Measurements from ENCODE around the gene PRRX2. TPM values are rescaled to one million over a fixed set of nuclear protein-coding genes. Genes with fewer than 3 reads are reported as not detected.

Gene PRRX2
- total and polyA plus RNA-seq, 9 of the 15 experiments (the other 6 are each of a cell fraction or from before 2014, with no cell fraction given): 0.21 TPM; not detected in 8

DNA sequence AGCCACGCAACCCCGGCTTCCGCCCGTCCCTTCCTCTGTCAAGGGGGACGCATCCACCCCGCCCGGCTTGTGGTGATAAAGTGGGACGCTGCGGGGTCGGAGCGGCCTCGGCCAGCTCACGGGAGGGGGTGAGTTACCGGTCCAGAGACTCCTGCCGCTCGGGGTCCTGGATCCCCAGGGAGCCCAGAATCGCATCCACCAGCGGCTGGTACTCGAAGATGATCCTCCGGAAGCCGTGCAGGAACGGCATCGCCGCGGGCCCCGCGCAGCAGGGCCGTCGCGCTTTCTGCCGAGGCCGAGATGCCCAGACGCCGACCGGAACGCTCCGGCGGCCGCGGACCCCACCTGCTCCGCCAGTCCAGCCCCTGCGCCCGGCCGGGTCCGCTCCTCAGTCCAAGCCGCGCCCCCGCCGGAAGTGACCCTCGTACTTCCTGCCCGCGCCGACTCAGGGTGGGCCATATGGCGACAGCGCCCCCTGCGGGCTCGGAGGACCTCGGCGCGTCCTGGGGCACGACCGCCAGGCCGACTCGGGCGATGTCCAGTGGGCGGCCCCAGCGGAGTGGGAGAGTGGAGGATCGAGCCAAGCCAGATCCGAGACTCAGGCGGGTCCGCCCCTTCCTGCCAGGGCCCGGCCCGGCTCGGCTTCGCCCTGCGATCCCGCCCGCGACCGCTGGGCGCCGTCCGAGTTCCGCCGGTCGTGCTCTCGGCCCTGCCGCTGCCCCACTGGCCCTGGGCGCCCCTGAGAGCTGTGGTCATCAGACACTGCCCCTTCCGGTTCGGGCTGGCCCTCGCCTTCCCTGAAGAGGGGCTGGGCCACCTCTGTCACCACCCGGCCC lies 23.5 kb upstream of the PRRX2 start, which contains the start of gene ASB6 (continued):
- TF ChIP-seq CHD1 (IDR thresholded peaks at IDR 0.05; ENCODE audit: low read length) (no peak), ZNF224 (CRISPR knock-in tag; IDR thresholded peaks at IDR 0.05) (0 out of 2 replicates have a peak, but pooled peaks have one; percentile 76), DMBX1 (CRISPR knock-in tag; IDR thresholded peaks at IDR 0.05; ENCODE audit: borderline replicate concordance) (no peak), SMAD1 (IDR thresholded peaks at IDR 0.05; ENCODE audit: low read depth, low read length, partially characterized antibody) (no peak), MEIS2 (IDR thresholded peaks at IDR 0.05; ENCODE audit: partially characterized antibody) (peak; percentile 51), KDM2B (CRISPR knock-in tag; IDR thresholded peaks at IDR 0.05) (no peak), MYNN (IDR thresholded peaks at IDR 0.05) (peak; percentile 41; the same call in 1 of the 2 replicates), MYNN (CRISPR knock-in tag; IDR thresholded peaks at IDR 0.05) (no peak), NR1H2 (CRISPR knock-in tag; IDR thresholded peaks at IDR 0.05) (no peak), PHF20 (IDR thresholded peaks at IDR 0.05; ENCODE audit: partially characterized antibody) (peak; percentile 87), PTTG1 (tag; IDR thresholded peaks at IDR 0.05; ENCODE audit: low read depth) (no peak)
- TF ChIP-seq, protein P1, sequence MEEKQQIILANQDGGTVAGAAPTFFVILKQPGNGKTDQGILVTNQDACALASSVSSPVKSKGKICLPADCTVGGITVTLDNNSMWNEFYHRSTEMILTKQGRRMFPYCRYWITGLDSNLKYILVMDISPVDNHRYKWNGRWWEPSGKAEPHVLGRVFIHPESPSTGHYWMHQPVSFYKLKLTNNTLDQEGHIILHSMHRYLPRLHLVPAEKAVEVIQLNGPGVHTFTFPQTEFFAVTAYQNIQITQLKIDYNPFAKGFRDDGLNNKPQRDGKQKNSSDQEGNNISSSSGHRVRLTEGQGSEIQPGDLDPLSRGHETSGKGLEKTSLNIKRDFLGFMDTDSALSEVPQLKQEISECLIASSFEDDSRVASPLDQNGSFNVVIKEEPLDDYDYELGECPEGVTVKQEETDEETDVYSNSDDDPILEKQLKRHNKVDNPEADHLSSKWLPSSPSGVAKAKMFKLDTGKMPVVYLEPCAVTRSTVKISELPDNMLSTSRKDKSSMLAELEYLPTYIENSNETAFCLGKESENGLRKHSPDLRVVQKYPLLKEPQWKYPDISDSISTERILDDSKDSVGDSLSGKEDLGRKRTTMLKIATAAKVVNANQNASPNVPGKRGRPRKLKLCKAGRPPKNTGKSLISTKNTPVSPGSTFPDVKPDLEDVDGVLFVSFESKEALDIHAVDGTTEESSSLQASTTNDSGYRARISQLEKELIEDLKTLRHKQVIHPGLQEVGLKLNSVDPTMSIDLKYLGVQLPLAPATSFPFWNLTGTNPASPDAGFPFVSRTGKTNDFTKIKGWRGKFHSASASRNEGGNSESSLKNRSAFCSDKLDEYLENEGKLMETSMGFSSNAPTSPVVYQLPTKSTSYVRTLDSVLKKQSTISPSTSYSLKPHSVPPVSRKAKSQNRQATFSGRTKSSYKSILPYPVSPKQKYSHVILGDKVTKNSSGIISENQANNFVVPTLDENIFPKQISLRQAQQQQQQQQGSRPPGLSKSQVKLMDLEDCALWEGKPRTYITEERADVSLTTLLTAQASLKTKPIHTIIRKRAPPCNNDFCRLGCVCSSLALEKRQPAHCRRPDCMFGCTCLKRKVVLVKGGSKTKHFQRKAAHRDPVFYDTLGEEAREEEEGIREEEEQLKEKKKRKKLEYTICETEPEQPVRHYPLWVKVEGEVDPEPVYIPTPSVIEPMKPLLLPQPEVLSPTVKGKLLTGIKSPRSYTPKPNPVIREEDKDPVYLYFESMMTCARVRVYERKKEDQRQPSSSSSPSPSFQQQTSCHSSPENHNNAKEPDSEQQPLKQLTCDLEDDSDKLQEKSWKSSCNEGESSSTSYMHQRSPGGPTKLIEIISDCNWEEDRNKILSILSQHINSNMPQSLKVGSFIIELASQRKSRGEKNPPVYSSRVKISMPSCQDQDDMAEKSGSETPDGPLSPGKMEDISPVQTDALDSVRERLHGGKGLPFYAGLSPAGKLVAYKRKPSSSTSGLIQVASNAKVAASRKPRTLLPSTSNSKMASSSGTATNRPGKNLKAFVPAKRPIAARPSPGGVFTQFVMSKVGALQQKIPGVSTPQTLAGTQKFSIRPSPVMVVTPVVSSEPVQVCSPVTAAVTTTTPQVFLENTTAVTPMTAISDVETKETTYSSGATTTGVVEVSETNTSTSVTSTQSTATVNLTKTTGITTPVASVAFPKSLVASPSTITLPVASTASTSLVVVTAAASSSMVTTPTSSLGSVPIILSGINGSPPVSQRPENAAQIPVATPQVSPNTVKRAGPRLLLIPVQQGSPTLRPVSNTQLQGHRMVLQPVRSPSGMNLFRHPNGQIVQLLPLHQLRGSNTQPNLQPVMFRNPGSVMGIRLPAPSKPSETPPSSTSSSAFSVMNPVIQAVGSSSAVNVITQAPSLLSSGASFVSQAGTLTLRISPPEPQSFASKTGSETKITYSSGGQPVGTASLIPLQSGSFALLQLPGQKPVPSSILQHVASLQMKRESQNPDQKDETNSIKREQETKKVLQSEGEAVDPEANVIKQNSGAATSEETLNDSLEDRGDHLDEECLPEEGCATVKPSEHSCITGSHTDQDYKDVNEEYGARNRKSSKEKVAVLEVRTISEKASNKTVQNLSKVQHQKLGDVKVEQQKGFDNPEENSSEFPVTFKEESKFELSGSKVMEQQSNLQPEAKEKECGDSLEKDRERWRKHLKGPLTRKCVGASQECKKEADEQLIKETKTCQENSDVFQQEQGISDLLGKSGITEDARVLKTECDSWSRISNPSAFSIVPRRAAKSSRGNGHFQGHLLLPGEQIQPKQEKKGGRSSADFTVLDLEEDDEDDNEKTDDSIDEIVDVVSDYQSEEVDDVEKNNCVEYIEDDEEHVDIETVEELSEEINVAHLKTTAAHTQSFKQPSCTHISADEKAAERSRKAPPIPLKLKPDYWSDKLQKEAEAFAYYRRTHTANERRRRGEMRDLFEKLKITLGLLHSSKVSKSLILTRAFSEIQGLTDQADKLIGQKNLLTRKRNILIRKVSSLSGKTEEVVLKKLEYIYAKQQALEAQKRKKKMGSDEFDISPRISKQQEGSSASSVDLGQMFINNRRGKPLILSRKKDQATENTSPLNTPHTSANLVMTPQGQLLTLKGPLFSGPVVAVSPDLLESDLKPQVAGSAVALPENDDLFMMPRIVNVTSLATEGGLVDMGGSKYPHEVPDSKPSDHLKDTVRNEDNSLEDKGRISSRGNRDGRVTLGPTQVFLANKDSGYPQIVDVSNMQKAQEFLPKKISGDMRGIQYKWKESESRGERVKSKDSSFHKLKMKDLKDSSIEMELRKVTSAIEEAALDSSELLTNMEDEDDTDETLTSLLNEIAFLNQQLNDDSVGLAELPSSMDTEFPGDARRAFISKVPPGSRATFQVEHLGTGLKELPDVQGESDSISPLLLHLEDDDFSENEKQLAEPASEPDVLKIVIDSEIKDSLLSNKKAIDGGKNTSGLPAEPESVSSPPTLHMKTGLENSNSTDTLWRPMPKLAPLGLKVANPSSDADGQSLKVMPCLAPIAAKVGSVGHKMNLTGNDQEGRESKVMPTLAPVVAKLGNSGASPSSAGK (IDR thresholded peaks at IDR 0.05): no peak
- TF ChIP-seq, protein P2, sequence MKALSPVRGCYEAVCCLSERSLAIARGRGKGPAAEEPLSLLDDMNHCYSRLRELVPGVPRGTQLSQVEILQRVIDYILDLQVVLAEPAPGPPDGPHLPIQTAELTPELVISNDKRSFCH (CRISPR knock-in tag; IDR thresholded peaks at IDR 0.05): no peak
- TF ChIP-seq, protein P2 (tag; IDR thresholded peaks at IDR 0.05): no peak; the same call in 1 of the 2 replicates

Data from K562 (cell line).